SK-N-SH (cell line): ENCODE measurements around the gene PPP1R14C. TPM values are rescaled to one million over a fixed set of nuclear protein-coding genes. Genes with fewer than 3 reads are reported as not detected.

ENCODE experiments used
- CTCF ChIA-PET: fragments of 300-600, 350-600 bp; formaldehyde crosslinking; extraction: SDS; loops from one replicate; lab custom pipeline; 2021; lab: Yijun Ruan, JAX
- POLR2A ChIA-PET: fragments of 350-600 bp; sonication (Branson Sonifier 250); formaldehyde crosslinking; extraction: SDS; loops from one replicate; lab custom pipeline; 2020; ENCODE audit warnings: antibody characterized with exemption, inconsistent platforms; lab: Yijun Ruan, JAX
- DNase-seq: peaks from one replicate; pipeline ENCODE4 v3.0.0; 2012
- H2AFZ ChIP-seq: fragments of 200-600 bp; sonication (generic); 2 replicates; pipeline ENCODE4 v1.8.1; 2016; ENCODE audit warnings: antibody characterized with exemption, mild to moderate bottlenecking, low read depth
- H3F3A ChIP-seq: fragments of 200-600 bp; sonication (generic); replicated peaks from 2 replicates; pipeline ENCODE3; 2016; ENCODE audit warnings: antibody characterized with exemption, mild to moderate bottlenecking; ENCODE audit not compliant: insufficient read depth
- H3K27ac ChIP-seq, 2 experiments: fragments of 200-500 bp in 1 of 2; fragments of 200-600 bp in 1 of 2; sonication (Bioruptor generic) in 1 of 2; sonication (generic), shearing (Covaris generic) in 1 of 2; 2 replicates each; pipeline versions ENCODE4 v1.5.1 to v1.6.1; 2014 to 2016; ENCODE audit warnings: low read depth in 2 of 2, inconsistent platforms in 1 of 2, low read length in 1 of 2, mild to moderate bottlenecking in 1 of 2, mixed read lengths in 1 of 2
- H3K27me3 ChIP-seq: fragments of 200-600 bp; sonication (generic), shearing (Covaris generic); 2 replicates; pipeline ENCODE4 v1.6.1; 2016; ENCODE audit warnings: mixed run types; ENCODE audit not compliant: insufficient read depth
- H3K36me3 ChIP-seq, 2 experiments: fragments of 200-500 bp in 1 of 2; fragments of 200-600 bp in 1 of 2; sonication (Bioruptor generic) in 1 of 2; sonication (generic) in 1 of 2; replicated peaks in 1 of 2; 2 replicates each; pipeline versions ENCODE3 to v1.5.1; 2014 to 2016; ENCODE audit warnings: low read length in 1 of 2, mild to moderate bottlenecking in 1 of 2; ENCODE audit not compliant: insufficient read depth in 2 of 2, control insufficient read depth in 1 of 2
- H3K4me1 ChIP-seq, 2 experiments: fragments of 200-500 bp in 1 of 2; fragments of 200-600 bp in 1 of 2; sonication (Bioruptor generic) in 1 of 2; sonication (generic), shearing (Covaris generic) in 1 of 2; 2 replicates each; pipeline versions ENCODE4 v1.5.1 to v1.6.1; 2014 to 2016; ENCODE audit warnings: low read depth in 1 of 2, low read length in 1 of 2, mixed run types in 1 of 2; ENCODE audit not compliant: insufficient read depth in 2 of 2, control insufficient read depth in 1 of 2
- H3K4me2 ChIP-seq: fragments of 200-600 bp; sonication (generic), shearing (Covaris generic); 2 replicates; pipeline ENCODE4 v1.6.1; 2017; ENCODE audit warnings: mixed run types
- H3K4me3 ChIP-seq, 2 experiments: fragments of 200-500 bp in 1 of 2; fragments of 200-600 bp in 1 of 2; sonication (Bioruptor generic) in 1 of 2; sonication (generic), shearing (Covaris generic) in 1 of 2; 2 replicates each; pipeline versions ENCODE4 v1.5.1 to v1.8.1; 2014 to 2016; ENCODE audit warnings: low read depth in 2 of 2, inconsistent platforms in 1 of 2, low read length in 1 of 2, mild to moderate bottlenecking in 1 of 2, mixed read lengths in 1 of 2, moderate library complexity in 1 of 2
- H3K79me2 ChIP-seq: fragments of 200-600 bp; sonication (generic); 2 replicates; pipeline ENCODE4 v1.8.1; 2017; ENCODE audit warnings: mild to moderate bottlenecking; ENCODE audit not compliant: insufficient read depth
- H3K9ac ChIP-seq: fragments of 200-600 bp; sonication (generic); 2 replicates; pipeline ENCODE4 v1.6.1; 2017; ENCODE audit warnings: mixed run types
- H3K9me2 ChIP-seq: fragments of 200-600 bp; sonication (generic); 2 replicates; pipeline ENCODE4 v1.6.1; 2017; ENCODE audit warnings: mixed run types
- H3K9me3 ChIP-seq: fragments of 200-600 bp; sonication (generic); 2 replicates; pipeline ENCODE4 v1.6.1; 2017; ENCODE audit warnings: mixed run types, mild to moderate bottlenecking, moderate library complexity
- H4K20me1 ChIP-seq: fragments of 200-600 bp; sonication (generic); 2 replicates; pipeline ENCODE4 v1.6.1; 2017; ENCODE audit warnings: mild to moderate bottlenecking, mixed run types; ENCODE audit not compliant: insufficient read depth
- ELF1 ChIP-seq: IDR thresholded peaks from 2 replicates; pipeline ENCODE4 v1.4.0; 2012
- EP300 ChIP-seq, 2 experiments: IDR thresholded peaks; 2 replicates each; pipeline versions ENCODE4 v1.4.0 to v1.6.1; 2012; ENCODE audit warnings: borderline replicate concordance in 1 of 2, low read depth in 1 of 2, low read length in 1 of 2
- FOSL2 ChIP-seq: IDR thresholded peaks from 2 replicates; pipeline ENCODE4 v1.4.0; 2012; ENCODE audit warnings: low read depth, mild to moderate bottlenecking, moderate library complexity, borderline replicate concordance
- FOXJ3 ChIP-seq: sonication (generic); formaldehyde crosslinking; IDR thresholded peaks from 2 replicates; pipeline ENCODE4 v1.5.1; 2020; ENCODE audit warnings: mild to moderate bottlenecking, missing genetic modification reagents
- FOXM1 ChIP-seq: IDR thresholded peaks from 2 replicates; pipeline ENCODE4 v1.4.0; 2012; ENCODE audit warnings: low read depth, mild to moderate bottlenecking
- GABPA ChIP-seq: IDR thresholded peaks from 2 replicates; pipeline ENCODE4 v1.4.0; 2012; ENCODE audit warnings: low read depth, mild to moderate bottlenecking
- MAX ChIP-seq: IDR thresholded peaks from 2 replicates; pipeline ENCODE4 v1.4.0; 2012; ENCODE audit warnings: low read depth
- MEF2A ChIP-seq: IDR thresholded peaks from 2 replicates; pipeline ENCODE4 v1.4.0; 2012; ENCODE audit warnings: low read depth, borderline replicate concordance
- MXI1 ChIP-seq: IDR thresholded peaks from 2 replicates; pipeline ENCODE4 v1.6.1; 2012; ENCODE audit warnings: mild to moderate bottlenecking, low read depth, low read length, improper control_type of control experiment
- RAD21 ChIP-seq: IDR thresholded peaks from 2 replicates; pipeline ENCODE4 v1.6.1; 2012; ENCODE audit warnings: mild to moderate bottlenecking, low read length
- RFX5 ChIP-seq: IDR thresholded peaks from 2 replicates; pipeline ENCODE4 v1.6.1; 2012; ENCODE audit warnings: mild to moderate bottlenecking, improper control_type of control experiment, low read length
- RXRA ChIP-seq: IDR thresholded peaks from 2 replicates; pipeline ENCODE4 v1.4.0; 2012; ENCODE audit warnings: low read depth, mild to moderate bottlenecking, borderline replicate concordance
- SIN3A ChIP-seq: IDR thresholded peaks from 2 replicates; pipeline ENCODE4 v1.6.1; 2012; ENCODE audit warnings: low read depth, mild to moderate bottlenecking, low read length, moderate library complexity, borderline replicate concordance
- TAF1 ChIP-seq: IDR thresholded peaks from 2 replicates; pipeline ENCODE4 v1.6.1; 2012; ENCODE audit warnings: low read depth, mild to moderate bottlenecking, low read length, moderate library complexity, borderline replicate concordance
- TCF12 ChIP-seq: IDR thresholded peaks from 2 replicates; pipeline ENCODE4 v1.4.0; 2012
- USF1 ChIP-seq: IDR thresholded peaks from 2 replicates; pipeline ENCODE4 v1.4.0; 2012; ENCODE audit warnings: low read depth, borderline replicate concordance
- YY1 ChIP-seq: IDR thresholded peaks from 2 replicates; pipeline ENCODE4 v1.4.0; 2012; ENCODE audit warnings: low read depth, mild to moderate bottlenecking
- WGBS: methylation state at CpG from one replicate; pipeline ENCODE4 v1.1.6; 2017; ENCODE audit warnings: low lambda C conversion rate; 5-methylcytosine and 5-hydroxymethylcytosine counted together
- polyA plus RNA-seq, 3 experiments: library from polyadenylated mRNA; depleted of rRNA; stranded (reverse); fragments of >200 nt; gene quantifications; 2 replicates each; pipeline ENCODE4 v1.2.3, GENCODE V29; 2012
- TF ChIP-seq, protein P1 (sequence below): fragments of 150-350 bp; IDR thresholded peaks from 2 replicates; pipeline ENCODE4 v1.6.1; 2016; ENCODE audit warnings: mild to moderate bottlenecking, low read depth, low read length
- TF ChIP-seq, protein P2 (sequence below): IDR thresholded peaks from 2 replicates; pipeline ENCODE4 v1.6.1; 2012; ENCODE audit warnings: mild to moderate bottlenecking, low read depth, low read length, moderate library complexity
- TF ChIP-seq, protein P3 (sequence below): fragments of 200-600 bp; sonication (generic); IDR thresholded peaks from 2 replicates; pipeline ENCODE4 v1.6.1; 2017; ENCODE audit warnings: antibody characterized with exemption, mild to moderate bottlenecking, moderate library complexity

PPP1R14C gene
- polyA plus RNA-seq, 1 of the 3 experiments (the other 2 are of a cell fraction) = not detected

GRCh38 chr6:150139533-150139932 lies 3.3 kb upstream of the PPP1R14C start:
- Histone ChIP-seq H4K20me1 (no peaks in the 10 kb centered on the region), H2AFZ (no peak overlapping the region), H3K4me2 (no peak overlapping the region), H3K4me3 (no peak overlapping the region), H3K9me2 (no peaks in the 10 kb centered on the region), H3K36me3 (no peaks in the 10 kb centered on the region), H3K27ac (no peak overlapping the region), H3F3A (no peaks in the 10 kb centered on the region), H3K4me1 (no peaks in the 10 kb centered on the region), H3K9me3 (no peaks in the 10 kb centered on the region), H3K9ac (no peak overlapping the region), H3K27me3 (peaks cover 21% of the 10 kb centered on the region; the same call in 1 of the 2 replicates), H3K79me2 (no peaks in the 10 kb centered on the region)
- WGBS = under 1% methylated on average over 3 of the region's 3 CpGs
- POLR2A ChIA-PET = no interaction called here
- CTCF ChIA-PET = no interaction called here
- no peak for DNase-seq
- TF ChIP-seq MAX (no peak), TCF12 (no peak), ELF1 (no peak), RFX5 (no peak), USF1 (no peak), MXI1 (no peak), YY1 (no peak), FOSL2 (no peak), EP300 (IDR thresholded peaks at IDR 0.05; ENCODE audit: borderline replicate concordance in 1 of 2, low read depth in 1 of 2, low read length in 1 of 2) (no peak), FOXM1 (no peak), GABPA (no peak), RXRA (no peak), MEF2A (no peak), TAF1 (no peak), FOXJ3 (CRISPR knock-in tag) (no peak), RAD21 (no peak), SIN3A (no peak)
- TF ChIP-seq, protein P1, sequence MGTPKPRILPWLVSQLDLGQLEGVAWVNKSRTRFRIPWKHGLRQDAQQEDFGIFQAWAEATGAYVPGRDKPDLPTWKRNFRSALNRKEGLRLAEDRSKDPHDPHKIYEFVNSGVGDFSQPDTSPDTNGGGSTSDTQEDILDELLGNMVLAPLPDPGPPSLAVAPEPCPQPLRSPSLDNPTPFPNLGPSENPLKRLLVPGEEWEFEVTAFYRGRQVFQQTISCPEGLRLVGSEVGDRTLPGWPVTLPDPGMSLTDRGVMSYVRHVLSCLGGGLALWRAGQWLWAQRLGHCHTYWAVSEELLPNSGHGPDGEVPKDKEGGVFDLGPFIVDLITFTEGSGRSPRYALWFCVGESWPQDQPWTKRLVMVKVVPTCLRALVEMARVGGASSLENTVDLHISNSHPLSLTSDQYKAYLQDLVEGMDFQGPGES = no peak
- TF ChIP-seq, protein P2, sequence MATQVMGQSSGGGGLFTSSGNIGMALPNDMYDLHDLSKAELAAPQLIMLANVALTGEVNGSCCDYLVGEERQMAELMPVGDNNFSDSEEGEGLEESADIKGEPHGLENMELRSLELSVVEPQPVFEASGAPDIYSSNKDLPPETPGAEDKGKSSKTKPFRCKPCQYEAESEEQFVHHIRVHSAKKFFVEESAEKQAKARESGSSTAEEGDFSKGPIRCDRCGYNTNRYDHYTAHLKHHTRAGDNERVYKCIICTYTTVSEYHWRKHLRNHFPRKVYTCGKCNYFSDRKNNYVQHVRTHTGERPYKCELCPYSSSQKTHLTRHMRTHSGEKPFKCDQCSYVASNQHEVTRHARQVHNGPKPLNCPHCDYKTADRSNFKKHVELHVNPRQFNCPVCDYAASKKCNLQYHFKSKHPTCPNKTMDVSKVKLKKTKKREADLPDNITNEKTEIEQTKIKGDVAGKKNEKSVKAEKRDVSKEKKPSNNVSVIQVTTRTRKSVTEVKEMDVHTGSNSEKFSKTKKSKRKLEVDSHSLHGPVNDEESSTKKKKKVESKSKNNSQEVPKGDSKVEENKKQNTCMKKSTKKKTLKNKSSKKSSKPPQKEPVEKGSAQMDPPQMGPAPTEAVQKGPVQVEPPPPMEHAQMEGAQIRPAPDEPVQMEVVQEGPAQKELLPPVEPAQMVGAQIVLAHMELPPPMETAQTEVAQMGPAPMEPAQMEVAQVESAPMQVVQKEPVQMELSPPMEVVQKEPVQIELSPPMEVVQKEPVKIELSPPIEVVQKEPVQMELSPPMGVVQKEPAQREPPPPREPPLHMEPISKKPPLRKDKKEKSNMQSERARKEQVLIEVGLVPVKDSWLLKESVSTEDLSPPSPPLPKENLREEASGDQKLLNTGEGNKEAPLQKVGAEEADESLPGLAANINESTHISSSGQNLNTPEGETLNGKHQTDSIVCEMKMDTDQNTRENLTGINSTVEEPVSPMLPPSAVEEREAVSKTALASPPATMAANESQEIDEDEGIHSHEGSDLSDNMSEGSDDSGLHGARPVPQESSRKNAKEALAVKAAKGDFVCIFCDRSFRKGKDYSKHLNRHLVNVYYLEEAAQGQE = no peak
- TF ChIP-seq, protein P3, sequence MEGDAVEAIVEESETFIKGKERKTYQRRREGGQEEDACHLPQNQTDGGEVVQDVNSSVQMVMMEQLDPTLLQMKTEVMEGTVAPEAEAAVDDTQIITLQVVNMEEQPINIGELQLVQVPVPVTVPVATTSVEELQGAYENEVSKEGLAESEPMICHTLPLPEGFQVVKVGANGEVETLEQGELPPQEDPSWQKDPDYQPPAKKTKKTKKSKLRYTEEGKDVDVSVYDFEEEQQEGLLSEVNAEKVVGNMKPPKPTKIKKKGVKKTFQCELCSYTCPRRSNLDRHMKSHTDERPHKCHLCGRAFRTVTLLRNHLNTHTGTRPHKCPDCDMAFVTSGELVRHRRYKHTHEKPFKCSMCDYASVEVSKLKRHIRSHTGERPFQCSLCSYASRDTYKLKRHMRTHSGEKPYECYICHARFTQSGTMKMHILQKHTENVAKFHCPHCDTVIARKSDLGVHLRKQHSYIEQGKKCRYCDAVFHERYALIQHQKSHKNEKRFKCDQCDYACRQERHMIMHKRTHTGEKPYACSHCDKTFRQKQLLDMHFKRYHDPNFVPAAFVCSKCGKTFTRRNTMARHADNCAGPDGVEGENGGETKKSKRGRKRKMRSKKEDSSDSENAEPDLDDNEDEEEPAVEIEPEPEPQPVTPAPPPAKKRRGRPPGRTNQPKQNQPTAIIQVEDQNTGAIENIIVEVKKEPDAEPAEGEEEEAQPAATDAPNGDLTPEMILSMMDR = no peak
